Vagina (tissue), 2 donors: Measurements from ENCODE around the gene PPP2R5E.

ENCODE experiments used
- CTCF ChIP-seq, 3 experiments: fragments of 450-650 bp in 2 of 3; fragments of 200-600 bp in 1 of 3; sonication (generic) in 1 of 3; IDR thresholded peaks; one replicate each; pipeline ENCODE4 v1.5.1; 2017 to 2019; ENCODE audit warnings: antibody characterized with exemption in 3 of 3, mild to moderate bottlenecking in 2 of 3, moderate library complexity in 2 of 3
- POLR2A ChIP-seq, 2 donors: fragments of 450-650 bp; IDR thresholded peaks; one replicate each; pipeline ENCODE4 v1.6.1; 2017; ENCODE audit warnings: antibody characterized with exemption in 2 of 2, mild to moderate bottlenecking in 2 of 2, moderate library complexity in 2 of 2
- POLR2AphosphoS5 ChIP-seq, 2 donors: sonication (generic); formaldehyde crosslinking; IDR thresholded peaks; one replicate each; pipeline ENCODE4 v1.9.0; 2017; ENCODE audit warnings: antibody characterized with exemption in 2 of 2, mild to moderate bottlenecking in 2 of 2, low read depth in 1 of 2; ENCODE audit not compliant: insufficient read depth in 1 of 2

DNA sequence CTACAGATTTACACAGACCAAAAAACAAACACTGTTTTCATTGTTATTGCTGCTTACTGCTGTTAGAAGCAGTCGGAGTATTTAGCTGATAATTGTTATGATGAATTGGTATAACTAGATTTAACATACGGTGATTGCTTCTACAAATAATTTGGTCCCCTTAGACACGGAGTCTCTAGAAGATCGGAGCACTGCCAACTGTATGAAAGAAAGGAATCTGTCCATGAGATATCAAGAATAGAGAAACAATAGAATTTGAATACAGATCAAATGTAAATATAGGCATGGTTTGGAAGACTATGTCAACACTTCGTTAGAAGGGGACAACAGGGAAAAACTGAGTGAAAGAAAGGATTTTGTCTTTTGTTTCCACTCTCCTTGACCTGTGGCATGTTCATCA lies 110.9 kb downstream of the PPP2R5E start:
- no peak for TF ChIP-seq CTCF (IDR thresholded peaks at IDR 0.05)
- no peak for TF ChIP-seq POLR2A (IDR thresholded peaks at IDR 0.05)
- TF ChIP-seq POLR2AphosphoS5 (IDR thresholded peaks at IDR 0.05; ENCODE audit: insufficient read depth in 1 of 2, low read depth in 1 of 2): no peak
